ENCODE results near the gene CD52. TPM values are rescaled to one million over a fixed set of nuclear protein-coding genes. Genes with fewer than 3 reads are reported as not detected.
A peak's percentile ranks its signal among the peaks of the same experiment; 100 is the strongest.

Gene CD52
- not detected in 2 replicates for total RNA-seq (2014; rRNA removed; shearing (Covaris generic))

- no peak for DNase-seq (ENCODE audit: low read depth)
These were observed at the start of gene CD52 for GRCh38 chr1:26317612-26318337. TSS of gene CD52 (plus strand) at chr1:26317958. CDS start at chr1:26318018, 60 bp downstream.

DNA sequence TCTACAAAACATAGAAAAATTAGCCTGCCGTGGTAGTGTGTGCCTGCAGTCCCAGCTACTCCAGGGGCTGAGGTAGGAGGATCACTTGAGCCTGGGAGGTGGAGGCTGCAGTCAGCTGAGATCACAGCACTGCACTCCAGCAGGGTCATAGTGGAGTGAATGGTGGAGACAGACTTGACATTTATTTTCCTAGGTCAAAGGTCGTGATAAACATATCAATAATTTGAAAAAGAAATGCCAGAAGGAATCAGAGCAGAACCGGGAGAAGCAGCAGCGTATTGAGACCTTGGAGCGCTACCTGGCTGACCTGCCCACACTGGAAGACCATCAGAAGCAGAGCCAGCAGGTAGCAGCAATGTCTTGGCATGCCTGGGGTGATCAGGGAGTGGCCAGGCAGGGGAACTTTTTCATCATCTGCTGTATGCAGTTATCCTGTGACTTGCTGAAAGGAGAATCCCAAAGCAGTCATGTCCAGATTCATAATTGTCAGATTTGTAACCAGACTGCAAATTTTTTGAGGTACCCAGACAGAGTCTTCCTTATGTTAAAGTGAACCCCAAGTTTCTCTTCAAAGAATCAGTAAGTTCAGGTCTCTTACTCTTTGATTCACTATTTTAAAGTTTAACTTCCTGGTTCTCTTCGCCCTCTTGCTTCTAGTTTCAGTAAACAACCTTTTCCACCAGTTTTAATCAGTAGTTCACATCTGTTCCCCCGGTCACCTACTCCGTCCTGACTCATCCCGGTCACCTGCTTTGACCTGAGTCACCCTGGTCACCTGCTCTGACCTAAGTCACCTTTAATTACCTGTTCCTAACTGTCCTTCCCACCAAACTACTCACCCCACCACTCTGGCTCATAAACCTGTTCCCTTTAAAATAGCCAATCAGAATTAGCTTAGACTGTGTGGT is 49.2 kb upstream of the CD52 start:
- no peak for DNase-seq (ENCODE audit: low read depth)

- no peak for DNase-seq (ENCODE audit: low read depth)
These were observed 48.6 kb upstream of the CD52 start for GRCh38 chr1:26269198-26269550.

GRCh38 chr1:26274801-26275425 is 42.8 kb upstream of the CD52 start:
- DNase-seq (ENCODE audit: low read depth) = peak; percentile 16

DNA sequence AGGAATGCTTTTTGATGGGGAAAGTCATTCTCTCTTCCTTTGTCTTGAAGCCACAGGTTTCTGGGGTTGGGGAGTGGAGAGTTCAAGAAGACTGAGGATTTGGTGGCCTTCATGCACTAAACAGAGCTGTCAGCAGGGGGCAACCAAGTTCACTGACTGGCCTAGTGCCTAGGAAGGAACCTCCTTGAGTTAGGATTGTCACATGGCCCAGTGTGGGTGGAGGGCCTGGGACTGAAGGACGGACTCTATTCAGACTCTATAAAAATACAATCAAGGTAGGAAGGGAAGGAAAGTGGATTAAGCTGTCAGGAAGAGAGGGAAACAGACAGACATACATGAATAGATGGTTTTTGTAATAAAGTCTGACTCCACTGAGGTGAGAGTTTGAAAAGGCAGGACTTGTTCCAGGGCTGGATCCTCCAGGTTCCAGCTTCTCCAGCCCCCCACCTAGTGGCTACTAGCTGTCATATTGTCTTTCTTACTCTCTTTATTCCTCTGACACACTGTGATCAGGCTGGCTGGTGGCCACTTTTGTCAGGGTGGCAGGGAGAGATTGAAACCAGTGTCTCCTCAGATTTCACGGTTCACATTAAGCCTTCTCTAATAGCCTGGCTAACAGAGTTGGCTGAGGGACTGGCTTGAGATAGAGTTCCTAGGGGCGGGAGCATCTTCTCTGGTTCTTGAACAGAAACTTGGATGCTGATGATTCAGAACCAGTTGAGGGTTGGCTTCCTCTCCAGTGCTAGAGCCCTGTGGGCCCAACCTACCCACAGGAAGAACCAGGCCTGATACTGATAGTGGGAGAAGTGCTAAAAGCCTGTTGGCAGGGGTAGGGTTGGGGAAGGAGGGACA is 42.0 kb upstream of the CD52 start:
- peak; percentile 96 for DNase-seq (ENCODE audit: low read depth)

- no peak for DNase-seq (ENCODE audit: low read depth)
These were observed 41.3 kb upstream of the CD52 start for GRCh38 chr1:26276432-26276838.

- DNase-seq (ENCODE audit: low read depth) = no peak
These were observed 40.5 kb upstream of the CD52 start for GRCh38 chr1:26277261-26277661.

DNA sequence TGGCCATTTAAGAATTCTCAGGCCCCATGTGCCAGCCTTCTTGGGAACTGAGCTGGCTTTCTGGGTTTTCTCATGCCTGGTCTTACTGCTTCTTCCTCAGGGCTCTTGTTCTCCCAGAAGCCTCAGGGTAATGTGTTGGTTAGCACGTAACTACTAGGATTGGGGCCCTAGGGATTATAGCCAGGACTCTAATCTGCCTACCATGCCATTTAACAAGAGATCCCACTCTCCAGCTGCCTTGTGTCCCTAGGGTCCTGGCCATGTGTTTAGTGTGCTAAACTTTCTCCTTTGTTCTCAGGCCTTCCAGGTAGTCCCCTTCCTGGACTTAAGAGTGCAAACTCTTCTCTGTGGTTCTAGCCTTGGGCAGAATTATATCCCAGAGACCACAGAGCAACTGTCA is 40.0 kb upstream of the CD52 start:
- no peak for DNase-seq (ENCODE audit: low read depth)

DNA sequence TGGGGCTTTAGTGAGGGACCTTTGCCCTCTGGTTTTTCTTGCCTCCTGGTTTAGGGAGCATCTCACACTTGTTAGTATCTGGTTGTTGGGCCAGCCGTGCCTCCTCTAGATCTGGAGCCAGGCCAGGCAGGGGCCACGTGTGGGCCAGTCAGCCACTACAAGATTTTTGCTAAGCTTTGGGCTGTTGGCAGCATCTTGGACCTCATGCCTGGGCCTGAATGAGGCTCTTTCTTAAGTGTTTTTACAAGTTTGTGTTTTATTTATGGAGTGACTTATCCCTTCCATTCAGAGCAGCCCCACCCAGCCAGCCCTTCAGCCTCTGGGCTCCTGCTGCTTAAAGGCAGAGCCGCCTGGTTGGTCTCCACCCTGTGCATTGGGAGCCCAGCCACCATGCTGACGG is 39.5 kb upstream of the CD52 start:
- DNase-seq (ENCODE audit: low read depth) = peak; percentile 78

DNA sequence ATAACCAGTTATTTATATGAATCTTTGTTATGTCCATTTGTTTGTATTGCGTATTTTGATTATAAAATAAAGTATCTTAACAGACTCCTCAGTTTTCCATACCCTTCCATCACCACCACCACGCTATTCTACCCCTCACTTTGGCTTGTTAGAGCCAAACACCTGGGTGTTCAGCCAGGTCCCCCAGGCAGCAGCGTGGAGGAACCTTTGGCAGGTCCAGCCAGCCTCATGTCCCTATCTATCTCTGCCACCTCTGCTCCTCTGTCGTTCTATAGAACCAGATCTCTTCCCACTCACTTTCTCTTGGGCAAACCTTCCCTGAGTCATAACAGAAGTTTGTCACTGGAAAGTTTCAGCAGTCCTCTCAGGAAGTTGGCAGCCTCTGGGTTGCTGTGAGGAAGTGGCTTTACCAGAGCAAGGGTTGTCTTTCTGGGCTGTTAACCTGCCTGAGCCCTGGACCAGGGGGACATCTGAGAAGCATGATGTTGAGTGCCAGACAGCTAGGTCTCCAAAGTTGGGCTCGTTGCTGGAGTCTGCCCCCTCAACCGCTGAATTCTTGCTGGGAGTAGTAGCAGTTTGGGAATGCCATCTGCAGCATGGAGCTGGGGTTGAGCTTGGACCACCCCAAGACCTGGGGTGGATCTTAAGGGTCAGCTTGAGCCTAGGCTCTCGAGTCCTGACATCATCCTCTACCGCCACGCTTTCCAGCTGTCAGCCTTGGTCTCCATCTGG is 38.9 kb upstream of the CD52 start:
- peak; percentile 81 for DNase-seq (ENCODE audit: low read depth)

GRCh38 chr1:26279456-26280332 is 38.1 kb upstream of the CD52 start, which contains the start of gene SH3BGRL3:
TSS of gene SH3BGRL3 (plus strand) at chr1:26280086. CDS start at chr1:26280156, 70 bp downstream.
- DNase-seq (ENCODE audit: low read depth) = peak; percentile 95

DNA sequence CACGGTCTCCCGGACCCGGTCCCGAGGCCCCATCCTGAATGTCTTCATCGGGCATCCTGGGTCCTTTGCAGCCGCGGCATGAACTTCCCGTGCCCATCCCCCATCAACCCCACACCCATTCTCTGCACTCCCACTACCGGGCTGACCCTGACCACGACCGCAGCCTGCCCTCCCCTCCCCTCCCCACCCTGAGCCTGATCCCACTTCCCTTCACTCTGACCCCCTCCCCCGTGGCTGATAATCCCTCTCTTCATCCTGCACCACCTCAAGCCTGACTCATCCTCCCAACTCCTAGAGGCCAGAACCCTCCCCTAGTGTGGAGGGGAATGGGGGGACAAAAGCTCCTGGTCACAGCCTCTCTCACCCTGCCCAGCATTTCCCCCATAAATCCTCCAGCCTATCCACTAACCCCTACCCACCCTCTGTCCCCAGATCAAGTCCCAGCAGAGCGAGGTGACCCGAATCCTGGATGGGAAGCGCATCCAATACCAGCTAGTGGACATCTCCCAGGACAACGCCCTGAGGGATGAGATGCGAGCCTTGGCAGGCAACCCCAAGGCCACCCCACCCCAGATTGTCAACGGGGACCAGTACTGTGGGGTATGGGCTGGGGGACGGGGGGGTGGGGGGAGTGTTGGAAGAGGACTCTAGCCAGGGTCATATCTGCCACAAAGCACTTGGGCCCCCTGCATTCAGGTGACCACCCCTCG is 37.3 kb upstream of the CD52 start:
- DNase-seq (ENCODE audit: low read depth) = peak; percentile 83

DNA sequence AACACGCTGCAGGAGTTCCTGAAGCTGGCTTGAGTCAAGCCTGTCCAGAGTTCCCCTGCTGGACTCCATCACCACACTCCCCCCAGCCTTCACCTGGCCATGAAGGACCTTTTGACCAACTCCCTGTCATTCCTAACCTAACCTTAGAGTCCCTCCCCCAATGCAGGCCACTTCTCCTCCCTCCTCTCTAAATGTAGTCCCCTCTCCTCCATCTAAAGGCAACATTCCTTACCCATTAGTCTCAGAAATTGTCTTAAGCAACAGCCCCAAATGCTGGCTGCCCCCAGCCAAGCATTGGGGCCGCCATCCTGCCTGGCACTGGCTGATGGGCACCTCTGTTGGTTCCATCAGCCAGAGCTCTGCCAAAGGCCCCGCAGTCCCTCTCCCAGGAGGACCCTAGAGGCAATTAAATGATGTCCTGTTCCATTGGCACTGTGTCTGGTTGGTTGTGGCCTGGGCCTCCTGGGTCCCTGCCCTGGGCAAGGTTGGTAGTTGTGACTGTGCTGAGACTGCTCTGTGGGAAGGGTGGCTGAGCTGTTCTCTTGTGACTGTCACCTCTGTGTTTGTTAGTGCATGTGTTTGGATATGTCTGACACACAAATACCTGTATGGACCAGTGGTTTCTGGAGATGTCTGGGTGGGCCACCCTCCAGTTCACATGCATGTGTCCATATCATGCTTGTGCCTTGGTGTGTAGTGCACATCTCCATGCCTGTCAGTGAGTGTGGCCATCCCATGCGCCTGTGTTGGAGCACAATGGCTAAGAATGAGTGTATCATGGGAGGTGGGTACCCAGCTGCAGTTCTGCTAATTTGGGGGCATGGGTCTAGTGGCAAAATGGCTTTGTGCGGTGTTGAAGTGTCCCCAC is 36.4 kb upstream of the CD52 start:
- DNase-seq (ENCODE audit: low read depth) = no peak

GRCh38 chr1:26281971-26282370 is 35.8 kb upstream of the CD52 start:
- no peak for DNase-seq (ENCODE audit: low read depth)

- DNase-seq (ENCODE audit: low read depth) = no peak
These were observed 35.3 kb upstream of the CD52 start for GRCh38 chr1:26282401-26282918.

DNA sequence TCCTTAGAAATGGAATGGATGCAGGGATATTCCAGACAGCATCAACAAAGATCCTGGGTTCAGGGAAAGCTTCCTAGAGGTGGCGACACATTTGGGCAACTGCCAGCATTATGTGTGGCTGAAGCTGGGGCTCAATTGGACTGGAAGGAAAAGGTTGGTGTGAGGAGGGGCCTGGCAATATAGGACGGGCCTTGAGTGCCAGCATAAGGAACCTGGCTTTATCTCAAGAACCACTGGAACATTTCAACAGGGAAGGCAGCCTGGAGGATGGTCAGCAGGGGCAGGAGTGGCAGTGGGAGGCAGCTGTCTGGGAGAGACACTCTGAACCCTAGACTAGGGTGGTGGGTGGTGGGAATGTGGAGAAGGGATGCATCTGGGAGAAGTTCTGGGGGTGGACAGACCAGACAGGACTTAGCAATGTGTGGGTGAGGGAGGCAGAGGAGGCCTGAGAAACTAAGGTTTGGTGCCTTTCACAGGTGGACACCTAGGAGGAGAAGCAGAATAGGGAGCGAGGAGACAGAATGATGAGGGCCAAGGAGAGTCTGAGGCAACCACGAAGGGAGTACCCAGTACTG is 34.4 kb upstream of the CD52 start:
- DNase-seq (ENCODE audit: low read depth) = no peak

DNA sequence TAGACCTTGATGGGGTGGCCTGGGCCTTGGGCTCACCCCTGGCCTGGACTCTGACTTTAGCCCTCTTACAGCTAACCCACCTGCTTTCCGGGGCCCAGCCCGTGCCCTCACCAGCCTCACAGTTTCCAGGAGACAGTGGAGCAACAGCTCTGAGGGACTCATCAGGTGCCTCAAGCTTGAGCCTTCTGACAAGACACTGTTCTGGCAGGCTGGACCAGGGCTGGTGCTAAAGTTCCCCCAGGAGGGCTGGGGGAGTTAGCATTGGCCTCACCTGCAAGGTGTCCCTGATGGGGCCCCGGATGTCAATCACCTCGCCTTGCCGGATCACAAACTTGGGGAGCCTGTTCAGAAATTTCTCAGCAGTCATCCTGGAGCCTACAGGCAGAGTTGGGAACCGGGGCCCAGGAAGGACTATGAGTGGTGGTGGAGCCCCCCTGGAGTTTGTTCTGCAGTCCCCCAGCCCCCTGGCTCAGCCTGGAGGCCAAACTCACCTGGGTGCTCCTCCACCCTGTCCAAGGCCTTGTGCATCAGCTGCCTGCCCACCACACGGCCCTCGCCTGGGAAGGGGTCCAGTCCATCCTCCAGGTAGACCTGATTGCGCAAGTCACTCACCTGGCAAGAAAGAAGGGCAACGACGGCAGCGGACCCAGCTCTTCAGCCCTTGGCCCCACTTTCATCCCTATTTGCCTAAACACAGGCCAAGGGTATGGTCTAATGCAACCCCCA is 33.7 kb upstream of the CD52 start:
- no peak for DNase-seq (ENCODE audit: low read depth)

Measured in Daoy (cell line).